ENCODE data around the gene TIMM44. TPM values are rescaled to one million over a fixed set of nuclear protein-coding genes. Genes with fewer than 3 reads are reported as not detected.
A peak's percentile ranks its signal among the peaks of the same experiment; 100 is the strongest.

Gene TIMM44
- total and polyA plus RNA-seq, 2 of the 8 experiments (the other 6 are each of a cell fraction or from before 2014, with no cell fraction given), result 131 to 150 TPM

DNA sequence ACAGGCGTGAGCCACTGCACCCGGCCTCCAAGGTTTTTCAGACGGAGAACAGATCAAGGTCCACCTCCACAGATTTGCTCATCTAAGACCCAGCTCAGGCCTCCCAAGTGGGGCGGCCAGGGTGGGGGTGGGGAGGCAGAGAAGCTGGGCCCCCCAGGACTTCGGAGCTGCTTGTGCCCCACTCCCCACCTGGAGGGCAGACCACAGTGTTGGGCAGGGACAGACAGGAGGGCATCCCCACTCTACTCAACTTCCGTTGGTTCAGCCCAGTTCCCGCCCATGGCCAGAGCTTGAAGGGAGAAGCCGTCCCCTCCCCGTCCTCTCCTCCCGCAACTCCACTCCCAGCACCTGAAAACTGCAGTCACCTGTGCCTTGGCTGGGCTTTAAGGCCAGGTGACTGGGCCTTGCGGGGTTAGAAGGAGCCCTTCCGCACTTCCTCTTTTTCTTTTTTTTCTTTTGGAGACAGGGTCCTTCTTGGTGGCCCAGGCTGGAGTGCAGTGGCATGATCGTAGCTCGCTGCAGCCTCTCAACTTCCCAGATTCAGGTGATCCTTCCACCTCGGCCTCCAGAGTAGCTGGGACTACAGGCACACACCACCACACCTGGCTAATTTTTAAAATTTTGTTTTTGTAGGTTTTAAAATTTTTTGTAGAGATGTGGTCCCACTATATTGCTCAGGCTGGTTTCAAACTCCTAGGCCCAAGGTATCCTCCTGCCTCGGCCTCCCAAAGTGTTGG, 55.9 kb downstream of the TIMM44 start:
- POLR2A ChIA-PET (ENCODE audit: partially characterized antibody), result interaction anchor here (1.2 to 1.9 kb wide), 6 partner anchors 10 to 42 kb away, joined by 3 to 9 read pairs (median 6); partner anchors contain the start of gene PRR36
- peak overlapping the region; percentile 55 to 73; a peak in 3 of 4 replicates for H3K4me2 ChIP-seq (ENCODE audit: insufficient read depth in 1 of 2, low read depth in 2 of 2, low read length in 2 of 2)
- TF ChIP-seq EGR1 (IDR thresholded peaks at IDR 0.05; ENCODE audit: borderline replicate concordance, low read depth, low read length), result no peak

More for the DNA sequence above, 55.9 kb downstream of the TIMM44 start:
- Histone ChIP-seq H3K23ac (ENCODE audit: insufficient read length) (no peak overlapping the region), H2AFZ (ENCODE audit: low read length) (peak overlapping the region; percentile 93; the same call in 1 of the 2 replicates), H2BK5ac (ENCODE audit: low read depth, low read length) (no peak overlapping the region), H3K36me3 (ENCODE audit: control insufficient read depth in 2 of 4, insufficient read depth in 4 of 4, low read length in 3 of 4) (no peaks in the 10 kb centered on the region), H2BK15ac (ENCODE audit: low read length) (no peak overlapping the region; the same call in 1 of the 2 replicates), H2BK120ac (replicated peaks; ENCODE audit: low read depth, low read length) (no peak overlapping the region), H4K91ac (replicated peaks; ENCODE audit: insufficient read length, low read length) (no peak overlapping the region), H3K23me2 (ENCODE audit: low read depth, low read length) (peaks cover 5% of the 10 kb centered on the region; the same call in 1 of the 2 replicates), H3K4me3 (ENCODE audit: extremely low read depth in 1 of 4, insufficient read depth in 2 of 4, low read depth in 3 of 4, low read length in 4 of 4) (peak overlapping the region in 1 of 4 experiments; percentile 69; a peak in 2 of 8 replicates), H3K79me1 (ENCODE audit: low read depth, low read length) (no peaks in the 10 kb centered on the region), H3K9ac (replicated peaks in 1 of 4; ENCODE audit: extremely low read depth in 1 of 4, low read depth in 3 of 4, low read length in 3 of 4) (no peak overlapping the region), H2BK12ac (ENCODE audit: low read depth, low read length) (no peak overlapping the region), H4K5ac (ENCODE audit: insufficient read length, low read depth, low read length) (no peak overlapping the region), H3K18ac (ENCODE audit: extremely low read depth, low read length) (0 out of 2 replicates have a peak overlapping the region, but pooled peaks have one; percentile 60), H2BK20ac (ENCODE audit: low read length) (no peak overlapping the region), H3K14ac (ENCODE audit: insufficient read length) (no peak overlapping the region), H3K56ac (replicated peaks; ENCODE audit: insufficient read length, low read depth, low read length) (no peak overlapping the region), H3K4me1 (replicated peaks in 1 of 4; ENCODE audit: control insufficient read depth in 3 of 4, insufficient read depth in 4 of 4, low read length in 3 of 4) (peaks cover 0 to 7% (median 5%) of the 10 kb centered on the region in 4 experiments; a peak in 4 of 7 replicates), H4K8ac (ENCODE audit: extremely low read depth, insufficient read depth, low read length) (peak overlapping the region; percentile 71), H2AK5ac (ENCODE audit: low read depth, low read length) (no peak overlapping the region), H3K27ac (ENCODE audit: low read depth, low read length) (no peak overlapping the region), H3K27me3 (replicated peaks in 1 of 4; ENCODE audit: control insufficient read depth in 3 of 4, extremely low read depth in 1 of 4, insufficient read depth in 3 of 4, low read length in 3 of 4) (peaks cover 0 to 4% (median 3%) of the 10 kb centered on the region in 4 experiments; a peak in 4 of 7 replicates), H3K79me2 (ENCODE audit: control insufficient read depth in 1 of 2, insufficient read depth in 2 of 2, low read length in 2 of 2) (no peaks in the 10 kb centered on the region), H3K4ac (replicated peaks; ENCODE audit: insufficient read length, low read depth, low read length) (no peak overlapping the region), H4K20me1 (replicated peaks in 1 of 2; ENCODE audit: control insufficient read depth in 1 of 2, insufficient read depth in 2 of 2, low read length in 2 of 2) (no peaks in the 10 kb centered on the region), H3K9me3 (ENCODE audit: insufficient read depth in 2 of 2, low read depth in 1 of 2, low read length in 1 of 2) (no peaks in the 10 kb centered on the region)
- CTCF ChIA-PET (ENCODE audit: partially characterized antibody), result interaction anchor here (0.5 to 3.2 kb wide), 8 partner anchors 13 to 308 kb away, joined by 3 to 21 read pairs (median 4); no protein-coding TSS in a partner anchor
- FAIRE-seq, result no peak
- 78% methylated on average over 9 of the region's 16 CpGs; no CpG with 5 or more reads in 1 of the 2 experiments for WGBS, 2 experiments (ENCODE audit: extremely low coverage in 1 of 2, insufficient coverage in 1 of 2, insufficient read length in 1 of 2, insufficient replicate concordance in 2 of 2, low coverage in 1 of 2, low lambda C conversion rate in 2 of 2, missing lambda C conversion rate in 1 of 2)
- no peak for DNase-seq (ENCODE audit: low read depth in 1 of 2, low spot score in 2 of 2)
